GM13976 (cell line): ENCODE measurements around the gene FBN1.

Experiments
- DNase-seq: peaks from one replicate; pipeline ENCODE4 v3.0.0; 2012; ENCODE audit warnings: low spot score
- CTCF ChIP-seq: IDR thresholded peaks from 2 replicates; pipeline ENCODE4 v1.5.1; 2012; ENCODE audit warnings: borderline replicate concordance, mild to moderate bottlenecking; ENCODE audit not compliant: insufficient read depth; ENCODE audit errors: extremely low read depth, missing control alignments, control extremely low read depth
- in situ Hi-C: fragments of 300-500 bp; cut with MboI; formaldehyde crosslinking; loops from one replicate; pipeline ENCODE4 v1.12.0; 2022; ENCODE audit warnings: low sequenced_read_pairs, mixed read lengths, inconsistent platforms; ENCODE audit not compliant: unreplicated experiment

FBN1 gene

GRCh38 chr15:48538941-48539340, 106.6 kb downstream of the FBN1 start:
- TF ChIP-seq CTCF, result no peak
- in situ Hi-C loops, result no loop called here
- DNase-seq, result no peak

GRCh38 chr15:48537271-48538113, 108.0 kb downstream of the FBN1 start:
- no peak for TF ChIP-seq CTCF
- in situ Hi-C loops, result no loop called here
- DNase-seq, result no peak

GRCh38 chr15:48536681-48537091, 108.8 kb downstream of the FBN1 start:
- no peak for TF ChIP-seq CTCF
- in situ Hi-C loops, result no loop called here
- no peak for DNase-seq

GRCh38 chr15:48533982-48534381, 111.5 kb downstream of the FBN1 start:
- DNase-seq, result no peak
- TF ChIP-seq CTCF, result no peak
- in situ Hi-C loops, result no loop called here

GRCh38 chr15:48532946-48533345, 112.6 kb downstream of the FBN1 start:
- no peak for TF ChIP-seq CTCF
- DNase-seq, result no peak
- in situ Hi-C loops, result no loop called here

- TF ChIP-seq CTCF, result no peak
- in situ Hi-C loops, result no loop called here
- no peak for DNase-seq
These were observed 115.0 kb downstream of the FBN1 start for GRCh38 chr15:48530528-48530927.

- no peak for TF ChIP-seq CTCF
- DNase-seq, result no peak
- in situ Hi-C loops, result no loop called here
These were observed 116.6 kb downstream of the FBN1 start for GRCh38 chr15:48528921-48529320.
